GM19455 (cell line): ENCODE data around the gene CHST8.
"Not testable (repeated sequence)": the region's sequence is repeated elsewhere in the genome, so short reads cannot be mapped to it uniquely, and the experiment has no call there.

Source experiments
- ATAC-seq: cut with Tn5 transposase; IDR thresholded peaks from one replicate; pipeline ENCODE4 v1.9.1; 2021; ENCODE audit not compliant: unreplicated experiment

Gene CHST8

GRCh38 chr19:33641956-33642498 is 20.3 kb downstream of the CHST8 start:
- ATAC-seq: no peak

- no peak for ATAC-seq
These were observed 22.6 kb downstream of the CHST8 start for GRCh38 chr19:33644284-33644836.

- no peak for ATAC-seq
These were observed 24.6 kb downstream of the CHST8 start for GRCh38 chr19:33646306-33646705.

GRCh38 chr19:33647146-33647545 is 25.4 kb downstream of the CHST8 start:
- ATAC-seq: no peak

- no peak for ATAC-seq
These were observed 28.0 kb downstream of the CHST8 start for GRCh38 chr19:33649627-33650305.

- ATAC-seq: no peak
These were observed 31.9 kb downstream of the CHST8 start for GRCh38 chr19:33653684-33654083.

GRCh38 chr19:33654840-33655508 is 33.2 kb downstream of the CHST8 start:
- no peak for ATAC-seq

- ATAC-seq: no peak
These were observed 38.1 kb downstream of the CHST8 start for GRCh38 chr19:33659835-33660234.

- no peak for ATAC-seq
These were observed 38.8 kb downstream of the CHST8 start for GRCh38 chr19:33660410-33661124.

- no peak for ATAC-seq
These were observed 39.6 kb downstream of the CHST8 start for GRCh38 chr19:33661336-33661735.

- ATAC-seq: no peak
These were observed 40.8 kb downstream of the CHST8 start for GRCh38 chr19:33662391-33663092.

- ATAC-seq: not testable (repeated sequence)
These were observed 41.6 kb downstream of the CHST8 start for GRCh38 chr19:33663316-33663715.

- ATAC-seq: no peak
These were observed 43.0 kb downstream of the CHST8 start for GRCh38 chr19:33664744-33665143.

GRCh38 chr19:33665776-33666595 is 44.2 kb downstream of the CHST8 start:
- ATAC-seq: no peak

- ATAC-seq: no peak
These were observed 45.4 kb downstream of the CHST8 start for GRCh38 chr19:33667141-33667650.

GRCh38 chr19:33667881-33668280 is 46.1 kb downstream of the CHST8 start:
- no peak for ATAC-seq

GRCh38 chr19:33668968-33669367 is 47.2 kb downstream of the CHST8 start:
- ATAC-seq: no peak

GRCh38 chr19:33669376-33669775 is 47.6 kb downstream of the CHST8 start:
- no peak for ATAC-seq

- ATAC-seq: no peak
These were observed 48.6 kb downstream of the CHST8 start for GRCh38 chr19:33670398-33670797.

GRCh38 chr19:33671211-33671610 is 49.5 kb downstream of the CHST8 start:
- ATAC-seq: no peak
